GM18870 (cell line): ENCODE measurements around the gene LSP1.

Experiments
- ATAC-seq: cut with Tn5 transposase; IDR thresholded peaks from one replicate; pipeline ENCODE4 v1.9.1; 2021; ENCODE audit warnings: moderate library complexity; ENCODE audit not compliant: unreplicated experiment

LSP1 gene

DNA sequence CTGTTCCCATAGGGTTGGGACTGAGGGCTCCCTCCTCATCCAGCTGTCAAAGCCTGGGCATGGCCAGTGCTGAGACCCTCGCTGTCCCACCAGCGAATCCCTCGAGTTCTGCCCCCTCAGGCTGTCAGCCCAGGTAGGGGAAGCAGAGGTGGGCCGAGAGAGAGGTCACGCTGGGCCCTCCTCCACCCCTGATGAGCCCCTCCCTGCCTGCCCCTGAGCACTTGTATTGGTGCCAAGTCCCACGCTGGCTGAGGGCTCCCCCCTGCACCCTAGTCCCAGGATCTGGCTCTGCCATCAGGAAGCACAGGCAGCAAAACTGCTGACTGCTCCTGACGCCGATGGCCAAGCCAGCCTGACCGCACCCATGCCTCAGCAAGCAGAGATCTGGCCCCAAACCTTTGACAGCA lies 35.5 kb downstream of the LSP1 start:
- ATAC-seq: no peak

DNA sequence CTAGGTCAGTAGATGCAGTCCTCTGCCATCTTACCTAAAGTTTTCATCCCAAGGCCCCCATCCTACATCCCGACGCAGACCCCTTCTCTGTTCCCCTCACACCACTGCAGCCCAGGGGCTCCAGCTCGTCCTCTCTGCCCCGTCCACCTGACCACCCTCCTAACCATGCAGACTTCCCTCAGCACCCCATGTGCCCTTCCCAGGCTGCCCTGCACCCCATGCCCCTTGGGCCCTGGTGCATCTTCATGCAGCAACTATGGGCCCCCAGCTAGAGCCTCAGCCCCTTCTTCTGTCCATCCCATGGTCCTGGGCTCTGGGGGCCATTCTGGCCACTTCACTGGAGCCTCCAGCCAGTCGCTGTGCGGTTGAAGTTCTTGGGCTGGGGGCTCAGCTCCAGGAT lies 35.9 kb downstream of the LSP1 start:
- no peak for ATAC-seq

DNA sequence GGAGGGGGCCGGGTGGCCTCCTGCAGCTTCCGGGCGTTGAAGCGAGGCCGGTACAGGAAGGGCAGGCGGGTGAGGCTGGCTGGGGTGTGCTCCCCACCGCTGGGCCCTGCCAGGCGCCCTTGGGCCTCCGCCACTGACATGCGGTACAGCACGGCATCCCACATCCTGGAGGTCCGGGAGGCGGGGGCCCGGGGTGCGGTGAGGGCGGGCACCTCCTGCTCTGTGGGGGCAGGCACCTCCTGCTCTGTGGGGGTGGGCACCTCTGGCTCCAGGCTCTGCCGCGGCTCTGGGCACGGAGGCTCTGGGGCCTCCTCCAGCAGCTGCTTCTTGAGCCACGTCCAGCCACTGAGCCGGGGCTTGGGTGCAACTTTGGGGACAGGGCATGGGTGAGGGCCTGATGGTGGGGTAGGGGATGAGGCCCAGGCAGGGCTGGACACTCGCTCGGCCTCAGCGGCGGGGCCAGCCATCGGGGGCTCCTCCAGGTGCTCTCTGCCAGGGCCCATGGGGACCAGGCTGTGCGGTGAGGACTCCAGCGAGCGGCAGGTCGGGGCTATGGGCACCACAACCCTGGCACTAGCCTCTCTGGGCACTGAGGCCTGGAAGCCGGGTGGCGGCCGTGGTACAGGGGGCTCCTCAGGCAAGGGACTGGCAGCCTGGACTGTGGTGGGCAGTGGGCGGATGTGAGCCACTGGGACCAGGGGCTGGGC lies 36.5 kb downstream of the LSP1 start:
- ATAC-seq: no peak

DNA sequence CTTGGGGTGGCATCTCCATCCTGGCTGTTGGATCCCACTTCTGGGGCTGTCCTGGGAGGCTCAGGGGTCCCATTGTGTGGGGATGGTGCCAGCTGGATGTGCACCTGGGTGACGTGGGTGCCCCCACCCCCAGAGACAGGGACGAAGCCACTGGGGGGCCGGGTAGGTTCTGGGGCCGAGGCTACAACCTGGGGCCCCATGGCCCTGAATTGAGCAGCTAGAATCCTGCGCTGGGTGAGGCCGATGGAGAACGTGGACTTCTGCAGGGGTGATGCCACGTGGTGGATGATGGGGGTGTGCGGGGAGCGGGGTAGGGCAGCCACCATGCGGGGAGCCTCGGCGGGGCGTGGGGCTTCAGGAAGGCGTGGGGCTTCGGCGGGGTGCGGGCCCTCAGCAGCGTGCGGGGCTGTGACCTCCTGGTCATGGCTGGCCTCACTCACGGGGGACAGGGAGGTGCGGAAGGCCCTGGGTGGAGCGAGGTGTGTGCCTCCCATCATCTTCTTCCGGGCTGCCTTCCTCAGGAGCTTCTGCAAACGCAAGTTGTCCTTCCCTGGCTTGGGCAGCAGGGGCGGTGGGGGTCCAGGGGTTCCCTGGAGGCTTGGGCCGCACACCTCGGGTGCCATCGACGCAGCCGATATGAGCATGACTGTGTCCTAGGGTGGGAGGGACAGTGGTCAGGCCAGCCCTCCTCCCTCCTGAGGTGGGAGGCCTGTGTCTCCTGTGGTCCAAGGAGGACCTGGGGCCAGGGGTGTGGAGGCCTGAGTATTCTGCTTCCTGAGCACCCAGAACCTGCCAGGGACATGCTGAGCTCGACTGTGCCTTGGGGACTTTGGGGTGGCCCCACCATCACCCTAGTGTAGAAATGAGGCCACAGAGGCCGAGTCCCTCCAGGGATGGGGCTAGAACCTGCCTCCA lies 37.3 kb downstream of the LSP1 start:
- ATAC-seq: no peak

DNA sequence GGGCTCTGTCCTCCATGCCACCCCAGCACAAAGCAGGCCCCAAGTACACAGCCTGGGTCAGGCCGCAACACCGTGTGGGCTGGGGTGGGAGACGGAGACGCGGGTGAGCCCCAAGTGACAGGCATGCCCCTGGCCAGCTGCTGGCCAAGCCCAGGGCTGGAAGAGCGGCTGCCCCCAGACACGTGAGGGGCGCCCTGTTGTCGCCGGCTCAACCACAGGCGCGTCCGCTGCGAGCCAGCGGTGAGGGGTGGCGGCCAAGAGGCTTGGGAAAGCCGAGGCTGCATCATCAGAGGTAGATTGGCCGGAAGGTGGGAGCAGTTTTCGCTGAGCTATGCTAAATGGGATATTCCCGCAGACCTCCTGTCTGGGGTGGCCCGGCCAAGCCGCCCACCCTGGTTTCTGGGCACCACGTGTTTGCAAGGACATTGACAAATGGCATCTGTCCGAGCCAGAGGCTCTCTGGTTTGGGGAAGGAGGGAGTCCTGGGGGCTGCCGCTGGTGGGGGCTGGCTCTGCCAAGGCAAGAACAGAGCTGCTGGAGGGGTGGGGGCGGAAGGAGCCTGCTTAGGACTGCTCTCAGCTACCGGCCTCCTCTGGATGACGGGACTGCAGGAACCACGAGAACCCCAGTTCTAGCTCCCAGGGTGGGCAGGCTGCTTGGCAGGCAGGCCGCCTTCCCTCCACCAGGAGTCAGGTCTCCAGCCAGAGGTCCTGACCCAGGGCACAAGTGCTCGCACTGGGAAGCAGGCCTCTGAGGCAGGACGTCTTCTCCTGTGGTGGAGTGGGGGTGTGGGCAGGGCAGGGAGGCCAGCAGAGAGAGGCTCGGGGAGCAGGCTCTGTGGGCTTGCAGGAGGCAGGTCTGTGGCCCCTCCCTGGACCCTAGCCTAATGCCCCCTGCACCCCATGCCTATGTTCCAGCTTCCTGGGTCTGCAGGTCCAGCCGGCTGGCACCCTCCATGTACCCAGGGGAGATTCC lies 38.3 kb downstream of the LSP1 start:
- no peak for ATAC-seq

DNA sequence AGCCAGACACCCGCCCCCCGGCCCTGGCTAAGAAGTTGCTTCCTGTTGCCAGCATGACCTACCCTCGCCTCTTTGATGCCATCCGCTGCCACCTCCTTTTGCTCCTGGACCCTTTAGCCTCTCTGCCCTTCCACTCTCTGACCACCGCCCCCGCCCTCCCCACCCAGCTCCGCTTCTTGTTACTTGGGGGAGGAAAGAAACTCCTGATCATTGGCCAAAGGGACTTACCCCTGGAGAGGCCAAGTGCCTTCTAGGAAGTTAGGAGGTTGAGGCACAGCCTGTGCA lies 38.9 kb downstream of the LSP1 start, which contains the start of gene PRR33:
Gene PRR33 (minus strand): TSS at position 65 of the 285 bp plus-strand sequence. CDS start 1,311 bp downstream, outside the sequence.
- ATAC-seq: no peak

DNA sequence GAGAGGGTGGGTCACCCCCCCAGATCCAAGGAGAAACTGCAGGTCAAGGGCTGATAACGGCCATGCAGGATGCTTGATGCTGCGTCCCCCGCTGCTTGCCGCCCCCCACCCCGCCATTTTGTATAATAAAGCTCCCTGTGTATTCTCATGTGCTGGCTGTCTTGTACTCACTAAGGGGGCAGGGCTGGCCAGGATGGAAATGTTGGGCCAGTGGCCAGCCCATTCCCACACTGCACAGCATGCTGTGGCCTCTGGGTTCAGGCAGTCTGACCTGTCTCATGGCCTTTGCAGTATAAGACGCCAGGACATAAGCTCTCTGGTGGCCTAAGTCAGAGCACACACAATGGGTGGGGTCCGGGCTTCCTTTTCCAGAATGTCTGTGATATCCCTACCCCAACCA lies 39.2 kb downstream of the LSP1 start:
- ATAC-seq: no peak

DNA sequence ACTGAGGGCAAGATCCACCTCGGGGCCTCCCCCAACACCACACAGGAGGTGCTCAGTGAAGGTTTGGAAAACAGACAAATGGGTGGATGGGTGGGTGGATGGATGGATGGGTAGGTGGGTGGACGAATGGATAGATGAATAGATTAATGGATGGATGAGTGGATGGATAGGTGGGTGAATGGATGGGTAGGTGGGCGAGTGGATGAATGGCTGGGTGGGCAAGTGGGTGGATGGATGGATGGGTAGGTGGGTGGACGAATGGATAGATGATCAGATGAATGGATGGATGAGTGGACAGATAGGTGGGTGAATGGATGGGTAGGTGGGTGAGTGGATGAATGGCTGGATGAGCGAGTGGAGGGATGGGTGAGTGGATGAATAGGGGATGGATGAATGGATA lies 39.7 kb downstream of the LSP1 start:
- ATAC-seq: no peak

DNA sequence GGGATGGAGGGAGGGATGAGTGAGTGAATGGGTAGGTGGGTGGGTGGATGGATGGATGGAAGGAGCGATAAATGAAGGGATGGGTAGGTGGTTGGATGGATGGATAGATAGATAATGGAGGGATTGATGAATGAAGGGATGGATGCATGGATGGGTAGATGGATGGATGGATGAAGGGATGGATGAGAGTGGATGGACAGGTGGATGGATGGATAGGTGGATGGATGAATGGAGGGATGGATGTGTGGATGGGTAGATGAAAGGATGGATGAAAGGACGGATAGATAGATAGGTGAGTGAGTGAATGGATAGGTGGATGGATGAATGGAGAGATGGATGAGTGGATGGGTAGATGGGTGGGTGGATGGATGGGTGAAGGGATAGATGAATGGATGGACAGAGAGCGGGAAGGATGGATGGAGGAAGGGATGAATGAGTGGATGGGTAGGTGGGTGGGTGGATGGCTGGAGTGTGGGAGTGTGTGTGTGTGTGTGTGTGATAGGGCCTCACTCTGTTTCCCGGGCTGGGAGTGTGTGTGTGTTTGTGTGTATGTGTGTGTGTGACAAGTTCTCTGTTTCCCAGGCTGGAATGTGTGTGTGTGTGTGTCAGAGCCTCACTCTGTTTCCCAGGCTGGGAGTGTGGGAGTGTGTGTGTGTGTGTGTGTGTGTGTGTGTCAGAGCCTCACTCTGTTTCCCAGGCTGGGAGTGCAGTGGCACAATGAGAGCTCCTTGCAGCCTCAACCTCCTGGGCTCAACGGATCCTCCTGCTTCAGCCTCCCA lies 40.9 kb downstream of the LSP1 start:
- no peak for ATAC-seq

DNA sequence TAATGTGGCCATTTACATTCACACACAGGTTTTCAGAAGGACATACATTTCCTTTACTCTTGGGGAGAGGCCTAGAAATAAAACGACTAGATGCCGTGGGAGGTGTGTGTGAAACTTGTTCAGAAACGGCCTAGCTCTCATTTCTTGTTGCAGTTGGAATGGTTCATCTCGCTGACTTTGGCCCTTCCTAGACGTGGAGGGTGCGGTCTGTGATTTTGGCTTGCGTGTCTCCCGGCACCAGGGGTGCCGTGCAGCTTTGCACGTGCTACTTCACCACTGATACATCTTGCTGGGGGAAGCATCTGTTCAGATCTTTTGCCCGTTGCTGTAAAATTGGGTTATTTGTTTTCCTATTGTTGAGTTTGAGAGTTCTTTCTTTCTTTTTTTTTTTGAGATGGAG lies 41.9 kb downstream of the LSP1 start:
- ATAC-seq: no peak

DNA sequence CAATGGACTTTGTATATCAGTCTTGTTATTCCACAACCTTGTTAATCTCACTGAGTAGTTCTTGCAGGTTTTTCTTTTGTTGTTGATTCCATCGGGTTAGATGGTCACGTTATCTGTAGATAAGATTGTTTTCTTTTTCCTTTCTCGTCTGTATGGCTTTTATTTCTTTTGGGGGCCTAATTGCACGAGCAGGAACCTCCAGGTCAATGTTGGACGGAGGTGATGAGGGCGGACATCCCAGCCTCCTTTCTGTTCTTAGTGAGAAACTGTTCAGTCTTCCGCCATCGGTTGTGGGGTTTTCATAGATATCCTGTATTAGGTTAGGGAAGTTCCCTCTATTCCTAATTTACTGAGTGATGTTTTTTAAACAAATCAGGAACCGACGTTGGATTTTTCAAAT lies 43.6 kb downstream of the LSP1 start:
- ATAC-seq: no peak

DNA sequence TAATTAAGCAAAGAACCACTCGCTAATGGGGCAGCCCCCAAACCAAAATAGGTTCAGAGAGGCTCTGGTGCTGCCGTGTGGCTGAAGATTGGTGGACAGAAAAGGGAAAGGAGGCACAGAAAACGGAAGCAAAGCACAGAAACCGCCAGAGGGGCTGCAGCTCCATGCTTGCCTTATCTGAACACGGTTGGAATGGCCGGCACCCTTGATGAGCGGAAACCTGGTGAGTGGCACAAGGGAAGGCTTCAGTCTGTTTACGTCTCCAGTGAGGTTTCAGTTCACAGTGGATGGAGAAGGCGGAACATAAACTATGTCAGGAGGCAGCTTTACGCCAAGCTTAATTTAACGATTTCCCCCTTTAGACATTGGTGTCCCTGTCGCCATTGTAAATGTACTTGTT lies 44.0 kb downstream of the LSP1 start:
- no peak for ATAC-seq

DNA sequence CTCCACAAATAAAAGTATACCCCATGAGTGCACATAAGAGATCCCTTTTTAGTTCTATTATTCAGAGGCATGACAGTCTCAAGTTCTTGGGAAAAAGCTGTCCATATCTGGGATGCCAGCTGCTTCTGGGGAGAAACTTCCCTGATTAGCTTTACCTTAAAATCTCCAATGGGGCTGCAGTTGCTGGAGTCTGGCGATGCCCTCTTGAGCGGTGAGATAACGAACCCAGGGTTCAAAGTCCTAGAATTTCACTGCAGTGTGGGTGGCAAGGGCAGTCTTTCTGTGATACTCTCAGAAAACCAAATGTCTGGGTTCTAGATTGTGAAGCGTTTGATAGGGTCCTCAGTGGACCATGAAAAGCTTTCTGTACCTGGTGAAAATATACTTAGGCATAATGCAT lies 46.2 kb downstream of the LSP1 start:
- ATAC-seq: no peak

DNA sequence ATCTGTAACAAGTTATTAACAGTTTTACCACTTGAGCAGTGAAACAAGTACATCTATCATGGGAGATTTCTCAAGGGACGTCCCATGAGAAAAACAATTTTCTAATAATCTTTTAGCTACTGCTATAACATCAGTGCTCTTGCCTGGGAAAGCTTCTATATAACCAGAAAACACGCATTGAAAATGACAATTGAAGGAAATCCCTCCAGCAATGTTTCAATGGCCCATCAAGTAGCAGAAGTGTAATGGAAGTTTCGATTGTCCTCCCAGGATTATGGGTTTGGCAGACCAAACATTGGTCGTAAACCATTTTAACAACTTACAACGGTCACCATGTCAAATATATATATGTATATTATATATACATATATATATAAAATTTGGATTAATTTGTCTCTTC lies 46.8 kb downstream of the LSP1 start:
- ATAC-seq: no peak

DNA sequence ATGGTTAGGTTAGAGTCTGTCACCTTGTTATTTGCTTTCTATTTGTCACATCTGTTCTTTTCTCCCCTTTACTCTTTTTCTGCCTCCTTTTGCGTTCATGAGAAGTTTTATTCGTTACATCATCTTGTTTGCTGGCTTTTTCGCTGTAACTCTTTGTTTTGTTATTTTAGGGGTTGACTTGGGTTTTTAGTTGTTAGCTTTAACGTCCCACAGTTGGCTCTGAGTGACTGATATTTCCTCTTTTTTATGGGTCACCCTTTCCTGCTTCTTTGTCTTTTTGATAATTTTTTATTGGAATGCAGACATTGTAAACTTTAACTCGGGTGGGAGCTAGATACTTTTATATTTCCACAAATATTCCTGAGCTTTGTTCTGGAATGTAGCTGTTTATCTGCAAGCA lies 53.3 kb downstream of the LSP1 start:
- ATAC-seq: no peak

DNA sequence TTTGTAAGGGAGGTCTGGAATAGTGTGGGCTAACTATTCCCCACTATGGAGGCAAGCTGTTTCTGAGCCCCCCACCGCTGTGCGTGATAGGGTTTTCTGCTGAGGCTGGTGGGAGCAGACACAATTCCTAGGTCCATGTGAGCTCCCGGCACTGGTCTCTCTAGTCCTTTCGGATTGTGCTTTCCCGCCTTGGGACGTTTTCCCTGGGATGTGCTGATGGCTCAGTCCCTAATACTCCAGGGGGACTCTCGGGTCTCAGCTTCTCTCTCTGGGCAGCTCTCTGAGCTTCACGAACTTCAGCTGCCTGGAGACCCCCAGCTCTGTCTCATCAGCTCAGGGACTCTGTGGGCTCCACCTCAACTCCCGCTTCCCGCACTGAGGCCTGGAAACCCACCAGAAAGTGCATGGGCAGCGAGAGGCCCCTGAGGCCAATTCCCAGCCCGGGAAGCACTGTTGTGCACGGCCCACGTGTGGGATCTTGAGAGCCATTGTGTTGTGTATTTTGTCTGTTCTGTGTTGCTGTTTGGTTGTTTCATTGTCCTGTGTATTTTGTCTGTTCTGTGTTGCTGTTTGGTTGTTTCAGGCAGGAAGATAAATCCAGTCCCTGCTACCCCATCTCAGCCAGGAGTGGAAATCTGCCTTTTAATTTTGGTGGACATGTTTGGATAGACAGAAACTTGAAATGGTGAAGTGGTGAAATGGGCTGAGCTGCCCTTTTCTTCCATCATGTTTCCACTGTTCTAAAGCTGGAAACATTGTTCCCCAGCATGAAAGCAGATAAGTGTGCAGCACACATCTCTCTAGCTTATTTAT lies 53.9 kb downstream of the LSP1 start:
- no peak for ATAC-seq

DNA sequence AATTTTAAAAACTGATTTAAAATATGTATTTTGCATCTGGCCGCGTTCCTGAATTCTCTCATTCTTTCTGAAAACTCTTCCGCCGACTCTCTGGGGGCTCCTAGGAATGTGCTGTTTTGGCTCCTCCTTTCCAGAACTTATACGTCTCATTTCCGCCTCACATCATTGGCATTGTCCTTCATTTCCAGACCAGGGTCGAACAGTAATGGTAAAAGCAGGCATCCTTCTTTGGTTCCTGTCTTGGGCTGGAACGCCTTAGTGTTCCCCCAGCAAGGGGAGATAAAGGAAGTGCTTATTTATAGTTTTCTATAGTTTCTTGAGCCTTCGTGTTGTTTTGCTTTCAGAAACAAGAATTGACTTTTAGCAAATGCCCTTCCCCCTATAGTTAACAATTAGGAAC lies 55.7 kb downstream of the LSP1 start:
- no peak for ATAC-seq

DNA sequence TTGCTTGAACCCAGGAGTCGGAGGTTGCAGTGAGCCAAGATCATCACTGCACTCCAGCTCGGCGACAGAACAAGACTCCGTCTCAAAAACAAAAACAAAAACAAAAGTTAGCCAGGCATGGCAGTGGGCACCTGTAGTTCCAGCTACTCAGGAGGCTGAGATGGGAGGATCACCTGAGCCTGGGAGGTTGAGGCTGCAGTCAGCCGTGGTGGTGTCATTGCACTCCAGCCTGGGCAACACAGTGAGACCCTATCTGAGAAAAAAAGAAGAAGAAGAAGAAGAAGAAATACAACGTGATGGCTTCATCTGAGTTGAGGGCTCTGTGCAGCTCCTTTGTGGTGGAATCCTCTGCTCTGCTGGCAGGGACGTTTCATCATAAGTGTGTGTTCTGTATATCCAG lies 56.6 kb downstream of the LSP1 start:
- ATAC-seq: no peak

DNA sequence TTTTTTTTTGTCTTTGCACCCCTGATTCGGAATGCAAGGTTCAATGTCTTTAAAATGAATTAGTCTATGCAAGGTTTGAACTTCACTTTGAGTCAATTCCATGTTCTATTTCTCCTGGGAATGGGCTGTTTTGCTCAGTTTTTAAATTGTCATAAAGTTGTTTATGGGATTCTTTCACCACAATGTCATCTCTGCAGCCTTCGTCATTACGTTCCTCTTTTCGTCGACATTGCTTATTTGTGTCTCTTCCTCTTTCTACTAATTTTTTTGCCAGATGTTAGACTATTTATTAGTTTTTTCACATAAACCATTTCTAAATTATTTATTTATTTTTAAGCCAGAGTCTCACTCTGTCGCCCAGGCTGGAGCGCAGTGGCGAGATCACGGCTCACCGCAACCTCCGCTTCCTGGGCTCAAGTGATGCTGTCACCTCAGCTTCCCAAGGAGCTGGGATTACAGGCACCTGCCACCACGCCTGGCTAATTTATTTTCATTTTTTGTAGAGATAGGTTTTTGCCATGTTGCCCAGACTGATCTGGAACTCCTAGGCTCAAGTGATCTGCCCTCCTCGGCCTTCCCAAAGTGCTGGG lies 59.5 kb downstream of the LSP1 start:
- ATAC-seq: no peak
